Measurements from ENCODE around the gene DRG2.
A peak's percentile ranks its signal among the peaks of the same experiment; 100 is the strongest.

DRG2 gene

DNA sequence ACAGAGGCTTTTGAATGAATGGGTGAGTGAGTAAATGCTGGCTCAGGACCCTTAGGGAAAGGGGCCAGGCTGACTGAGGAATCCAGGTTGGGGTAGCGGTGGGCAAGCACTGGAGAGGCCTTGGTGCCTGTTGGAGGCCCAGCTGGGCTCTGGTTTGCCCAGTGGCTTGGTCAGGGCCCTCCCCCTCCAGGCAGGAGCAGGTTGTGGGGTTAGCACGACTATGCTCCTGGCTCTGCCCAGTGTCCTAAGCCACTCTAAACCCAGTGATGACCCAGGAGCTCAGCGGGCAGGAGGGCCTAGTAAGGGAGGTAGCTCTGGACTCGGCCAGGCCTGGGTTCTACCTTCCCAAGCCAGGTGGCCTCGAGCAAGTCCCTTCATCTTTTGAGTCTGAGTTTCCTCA lies 28.3 kb downstream of the DRG2 start:
- DNase-seq (ENCODE audit: low spot score) = no peak

DNA sequence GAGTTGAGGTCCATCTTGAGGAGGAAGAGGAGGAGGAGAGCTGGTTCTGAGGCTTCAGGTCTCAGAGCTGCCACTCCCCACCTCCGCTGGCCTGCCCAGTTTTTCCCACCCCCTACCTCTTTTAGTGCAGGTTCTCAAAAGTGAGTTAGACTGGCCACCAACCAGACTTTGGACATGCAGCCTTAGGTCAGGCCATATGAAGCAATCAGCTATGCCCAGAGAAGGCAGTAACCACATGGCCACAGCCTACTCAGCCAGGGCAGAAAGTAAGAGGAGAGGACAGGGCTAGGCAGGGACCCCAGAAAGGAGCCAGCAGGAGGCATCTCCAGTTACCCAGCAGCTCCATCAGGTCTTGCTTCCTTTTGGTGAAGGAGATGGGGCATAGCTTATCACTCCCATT lies 29.8 kb downstream of the DRG2 start:
- DNase-seq (ENCODE audit: low spot score) = no peak

DNA sequence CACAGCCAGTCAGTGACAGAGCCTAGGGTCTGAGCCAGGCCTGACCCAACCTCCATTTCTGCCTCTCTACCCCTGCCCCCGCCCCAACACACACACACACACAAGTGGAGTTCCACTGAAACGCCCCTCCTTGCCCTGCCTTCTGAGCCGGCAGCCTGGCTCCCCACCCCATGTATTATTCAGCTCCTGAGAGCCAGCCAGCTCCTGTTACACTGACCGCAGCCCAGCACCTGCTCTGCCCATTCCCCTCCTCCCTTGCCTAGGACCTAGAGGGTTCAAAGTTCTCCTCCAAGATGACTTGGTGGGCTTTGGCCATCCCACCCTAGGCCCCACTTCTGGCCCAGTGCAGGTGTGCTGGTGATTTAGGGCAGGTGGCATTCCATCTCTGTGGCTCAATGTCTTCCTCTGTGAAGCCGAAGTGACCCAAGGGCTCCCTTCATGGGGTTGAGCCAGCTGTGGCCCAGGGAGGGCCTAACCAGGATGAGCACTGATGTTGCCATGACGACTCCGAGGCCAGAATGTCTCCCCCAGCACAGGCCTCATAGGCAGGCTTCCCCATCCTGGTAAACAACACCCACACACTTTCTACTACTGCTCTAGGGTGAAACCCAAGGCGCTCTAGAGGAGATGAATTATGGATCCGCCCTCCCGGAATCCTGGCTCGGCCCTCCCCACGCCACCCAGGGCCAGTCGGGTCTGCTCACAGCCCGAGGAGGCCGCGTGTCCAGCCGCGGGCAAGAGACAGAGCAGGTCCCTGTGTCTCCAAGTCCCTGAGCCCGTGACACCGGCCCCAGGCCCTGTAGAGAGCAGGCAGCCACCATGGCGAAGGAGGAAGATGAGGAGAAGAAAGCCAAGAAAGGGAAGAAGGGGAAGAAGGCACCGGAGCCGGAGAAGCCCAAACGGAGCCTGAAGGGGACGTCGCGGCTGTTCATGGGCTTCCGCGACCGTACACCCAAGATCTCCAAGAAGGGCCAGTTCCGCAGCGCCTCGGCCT lies 30.5 kb downstream of the DRG2 start:
- DNase-seq (ENCODE audit: low spot score) = peak; percentile 33

DNA sequence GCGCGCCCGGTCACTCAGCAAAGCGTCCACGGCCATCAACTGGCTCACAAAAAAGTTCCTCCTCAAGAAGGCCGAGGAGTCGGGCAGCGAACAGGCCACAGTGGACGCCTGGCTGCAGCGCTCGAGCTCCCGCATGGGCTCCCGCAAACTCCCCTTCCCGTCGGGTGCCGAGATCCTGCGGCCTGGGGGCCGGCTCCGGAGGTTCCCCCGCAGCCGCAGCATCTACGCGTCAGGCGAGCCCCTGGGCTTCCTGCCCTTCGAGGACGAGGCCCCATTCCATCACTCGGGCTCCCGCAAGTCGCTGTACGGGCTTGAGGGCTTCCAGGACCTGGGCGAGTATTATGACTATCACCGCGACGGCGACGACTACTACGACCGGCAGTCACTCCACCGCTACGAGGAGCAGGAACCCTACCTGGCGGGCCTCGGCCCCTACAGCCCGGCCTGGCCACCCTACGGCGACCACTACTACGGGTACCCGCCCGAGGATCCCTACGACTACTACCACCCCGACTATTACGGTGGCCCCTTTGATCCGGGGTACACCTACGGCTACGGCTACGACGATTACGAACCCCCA lies 31.5 kb downstream of the DRG2 start:
- no peak for DNase-seq (ENCODE audit: low spot score)

DNA sequence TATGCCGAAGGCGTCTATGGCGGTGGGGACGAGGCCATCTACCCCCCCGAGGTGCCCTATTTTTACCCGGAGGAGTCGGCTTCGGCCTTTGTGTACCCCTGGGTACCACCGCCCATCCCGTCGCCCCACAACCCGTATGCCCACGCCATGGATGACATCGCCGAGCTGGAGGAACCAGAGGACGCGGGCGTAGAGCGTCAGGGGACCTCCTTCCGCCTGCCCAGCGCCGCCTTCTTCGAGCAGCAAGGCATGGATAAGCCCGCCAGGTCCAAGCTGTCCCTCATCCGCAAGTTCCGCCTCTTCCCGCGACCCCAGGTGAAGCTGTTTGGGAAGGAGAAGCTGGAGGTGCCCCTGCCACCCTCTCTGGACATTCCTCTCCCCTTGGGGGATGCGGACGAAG lies 32.2 kb downstream of the DRG2 start:
- DNase-seq (ENCODE audit: low spot score) = no peak

DNA sequence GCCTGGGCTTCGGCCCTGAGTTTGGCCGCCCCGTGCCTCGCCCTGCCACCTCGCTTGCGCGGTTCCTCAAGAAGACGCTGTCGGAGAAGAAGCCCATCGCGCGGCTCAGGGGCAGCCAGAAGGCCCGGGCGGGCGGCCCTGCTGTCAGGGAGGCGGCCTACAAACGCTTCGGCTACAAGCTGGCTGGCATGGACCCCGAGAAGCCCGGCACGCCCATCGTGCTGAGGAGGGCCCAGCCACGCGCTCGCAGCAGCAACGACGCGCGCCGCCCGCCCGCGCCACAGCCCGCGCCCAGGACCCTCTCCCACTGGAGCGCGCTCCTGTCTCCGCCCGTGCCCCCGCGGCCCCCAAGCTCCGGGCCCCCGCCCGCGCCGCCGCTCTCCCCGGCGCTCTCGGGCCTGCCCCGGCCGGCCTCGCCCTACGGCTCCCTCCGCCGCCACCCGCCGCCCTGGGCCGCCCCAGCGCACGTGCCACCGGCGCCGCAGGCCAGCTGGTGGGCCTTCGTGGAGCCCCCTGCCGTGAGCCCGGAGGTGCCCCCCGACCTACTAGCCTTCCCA lies 32.8 kb downstream of the DRG2 start:
- DNase-seq (ENCODE audit: low spot score) = no peak

DNA sequence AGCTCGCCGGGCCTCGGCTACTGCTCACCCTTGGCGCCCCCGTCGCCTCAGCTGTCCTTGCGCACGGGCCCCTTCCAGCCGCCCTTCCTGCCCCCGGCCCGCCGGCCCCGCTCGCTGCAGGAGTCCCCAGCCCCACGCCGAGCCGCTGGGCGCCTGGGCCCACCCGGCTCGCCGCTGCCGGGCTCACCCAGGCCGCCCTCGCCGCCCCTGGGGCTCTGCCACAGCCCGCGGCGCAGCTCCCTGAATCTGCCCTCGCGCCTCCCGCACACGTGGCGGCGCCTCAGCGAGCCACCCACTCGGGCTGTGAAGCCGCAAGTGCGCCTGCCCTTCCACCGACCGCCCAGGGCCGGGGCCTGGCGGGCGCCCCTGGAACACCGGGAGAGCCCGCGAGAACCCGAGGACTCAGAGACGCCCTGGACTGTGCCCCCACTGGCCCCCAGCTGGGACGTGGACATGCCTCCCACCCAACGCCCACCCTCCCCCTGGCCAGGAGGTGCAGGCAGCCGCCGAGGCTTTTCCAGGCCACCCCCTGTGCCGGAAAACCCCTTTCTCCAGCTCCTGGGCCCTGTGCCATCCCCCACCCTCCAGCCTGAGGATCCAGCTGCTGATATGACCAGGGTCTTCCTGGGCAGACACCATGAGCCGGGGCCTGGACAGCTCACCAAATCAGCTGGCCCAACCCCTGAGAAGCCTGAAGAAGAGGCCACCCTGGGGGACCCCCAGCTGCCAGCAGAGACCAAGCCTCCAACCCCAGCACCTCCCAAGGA lies 33.6 kb downstream of the DRG2 start:
- no peak for DNase-seq (ENCODE audit: low spot score)

DNA sequence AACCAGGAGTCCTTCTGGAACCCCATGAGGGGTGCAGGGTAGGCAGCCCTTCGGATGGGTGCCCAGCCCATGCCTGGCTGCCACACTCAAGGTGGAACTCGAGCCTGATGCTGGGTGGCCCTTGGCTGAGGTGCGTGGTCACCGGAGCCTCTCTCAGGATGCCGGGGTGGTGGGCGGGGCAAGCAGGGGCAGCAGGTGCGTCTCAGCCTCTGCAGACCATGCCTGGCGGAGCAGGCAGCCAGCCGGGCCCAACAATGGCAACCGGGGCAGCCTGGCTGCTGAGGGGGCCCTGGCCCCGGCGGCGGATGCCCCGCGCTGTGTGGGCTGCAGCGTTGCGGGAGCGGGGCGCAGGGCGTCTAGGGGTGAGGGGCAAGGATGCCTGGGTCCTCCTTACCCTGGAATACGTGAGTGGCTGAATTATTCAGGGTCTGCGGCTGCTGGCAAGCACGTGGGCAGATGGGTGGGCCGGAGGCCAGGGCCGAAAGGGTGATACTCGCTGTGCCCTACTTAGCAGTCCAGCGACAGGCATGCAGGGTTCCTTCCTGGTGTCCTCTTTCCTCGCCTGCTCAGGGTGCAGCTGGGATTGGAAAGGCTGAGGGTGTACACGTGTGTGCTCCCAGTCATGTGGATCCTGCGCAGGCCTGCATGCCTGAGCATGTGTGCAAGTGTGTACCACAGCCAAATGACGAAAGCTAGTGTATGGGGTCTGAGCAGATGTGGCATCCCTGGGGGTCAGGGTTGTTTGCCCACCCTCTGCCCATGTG lies 35.4 kb downstream of the DRG2 start:
- no peak for DNase-seq (ENCODE audit: low spot score)

DNA sequence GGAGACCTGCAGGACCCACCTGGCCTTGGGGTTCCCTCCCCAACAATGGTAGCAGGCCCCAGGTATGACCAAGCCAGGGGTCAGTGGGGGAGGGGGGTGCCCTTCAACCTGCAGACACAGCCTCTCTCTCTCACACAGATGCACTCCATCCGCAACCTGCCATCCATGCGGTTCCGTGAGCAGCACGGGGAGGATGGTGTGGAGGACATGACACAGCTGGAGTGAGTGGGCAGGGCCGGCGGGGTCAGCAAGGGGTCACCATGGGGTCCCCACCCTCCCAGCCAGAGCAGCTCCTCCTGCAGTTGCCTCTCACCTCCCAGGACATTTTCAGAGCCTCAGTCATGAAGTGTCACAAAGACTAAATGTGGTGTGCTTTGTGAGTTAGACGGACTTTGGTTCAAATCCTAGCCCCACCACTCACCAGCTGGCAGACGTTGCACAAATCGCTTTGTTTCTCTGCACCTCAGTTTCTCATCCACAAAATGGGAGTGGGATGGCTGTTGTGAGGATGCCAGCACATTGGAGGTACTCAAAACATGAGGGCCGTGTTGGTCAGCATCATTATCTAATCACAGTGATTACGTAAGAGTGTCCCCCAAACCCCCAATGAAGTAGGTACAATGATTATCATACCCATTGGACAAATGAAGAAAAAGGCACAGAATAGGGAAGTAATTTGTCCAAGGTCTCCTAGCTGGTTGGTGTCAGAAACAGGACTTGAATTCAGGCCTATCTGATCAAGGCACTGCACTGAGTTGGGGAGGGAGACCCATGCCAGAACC lies 36.8 kb downstream of the DRG2 start:
- no peak for DNase-seq (ENCODE audit: low spot score)

DNA sequence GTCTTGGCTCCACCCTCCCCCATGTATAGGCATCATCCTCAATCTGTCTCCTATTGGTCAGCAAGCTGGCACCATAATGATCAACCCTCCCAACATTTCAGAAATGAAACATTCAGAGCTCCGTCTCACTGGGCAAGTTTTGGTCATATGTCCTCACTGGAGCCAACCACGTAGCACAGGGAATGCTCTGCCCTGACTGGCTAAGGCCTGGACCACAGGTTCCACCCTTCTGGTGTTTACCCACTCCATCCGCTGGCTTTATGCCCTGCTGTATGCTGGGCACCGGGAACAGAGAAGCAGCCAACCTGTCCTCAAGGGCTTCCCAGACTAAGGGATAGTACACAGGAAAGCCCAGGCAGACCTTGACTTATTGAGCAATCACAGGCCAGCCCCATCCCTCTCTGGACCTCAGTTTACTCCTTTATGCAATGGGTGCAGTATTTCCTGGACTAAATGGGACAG lies 41.3 kb downstream of the DRG2 start:
- peak; percentile 63 for DNase-seq (ENCODE audit: low spot score)

DNA sequence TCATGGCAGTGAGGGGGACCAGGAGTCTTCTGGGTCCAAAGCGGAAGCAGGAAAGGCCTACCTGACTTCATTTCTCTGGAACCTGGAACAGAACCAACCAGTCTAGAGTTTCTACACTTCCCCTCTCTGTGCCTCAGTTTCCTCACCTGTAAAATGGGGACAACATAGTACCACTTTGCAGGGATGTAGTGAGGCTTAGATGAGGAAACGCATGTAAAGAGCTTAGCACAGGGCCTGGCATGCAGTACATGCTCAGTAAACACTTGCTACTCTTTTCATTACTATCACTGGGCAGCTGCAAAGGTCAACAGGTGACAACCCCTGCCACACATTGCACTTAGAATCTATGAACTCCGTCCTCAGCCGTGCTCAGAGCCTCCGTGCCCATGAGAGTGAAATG lies 45.0 kb downstream of the DRG2 start:
- DNase-seq (ENCODE audit: low spot score) = no peak

DNA sequence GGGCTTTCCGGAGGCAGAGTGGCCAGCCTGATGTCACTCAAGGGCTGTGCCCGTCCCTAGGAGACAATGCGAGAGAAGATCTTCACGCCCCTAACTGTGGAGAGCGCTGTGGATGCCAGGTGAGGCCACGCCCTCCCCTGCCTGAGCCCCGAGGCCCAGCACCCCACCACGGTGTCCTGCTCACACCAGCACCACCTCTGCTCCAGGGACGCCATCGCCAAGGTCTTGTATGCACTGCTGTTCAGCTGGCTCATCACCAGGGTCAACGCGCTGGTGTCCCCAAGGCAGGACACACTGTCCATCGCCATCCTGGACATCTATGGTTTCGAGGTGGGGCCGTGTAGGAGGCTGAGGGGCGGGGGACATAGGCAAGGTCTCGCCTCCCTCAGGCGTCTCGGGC lies 48.6 kb downstream of the DRG2 start:
- DNase-seq (ENCODE audit: low spot score) = no peak

DNA sequence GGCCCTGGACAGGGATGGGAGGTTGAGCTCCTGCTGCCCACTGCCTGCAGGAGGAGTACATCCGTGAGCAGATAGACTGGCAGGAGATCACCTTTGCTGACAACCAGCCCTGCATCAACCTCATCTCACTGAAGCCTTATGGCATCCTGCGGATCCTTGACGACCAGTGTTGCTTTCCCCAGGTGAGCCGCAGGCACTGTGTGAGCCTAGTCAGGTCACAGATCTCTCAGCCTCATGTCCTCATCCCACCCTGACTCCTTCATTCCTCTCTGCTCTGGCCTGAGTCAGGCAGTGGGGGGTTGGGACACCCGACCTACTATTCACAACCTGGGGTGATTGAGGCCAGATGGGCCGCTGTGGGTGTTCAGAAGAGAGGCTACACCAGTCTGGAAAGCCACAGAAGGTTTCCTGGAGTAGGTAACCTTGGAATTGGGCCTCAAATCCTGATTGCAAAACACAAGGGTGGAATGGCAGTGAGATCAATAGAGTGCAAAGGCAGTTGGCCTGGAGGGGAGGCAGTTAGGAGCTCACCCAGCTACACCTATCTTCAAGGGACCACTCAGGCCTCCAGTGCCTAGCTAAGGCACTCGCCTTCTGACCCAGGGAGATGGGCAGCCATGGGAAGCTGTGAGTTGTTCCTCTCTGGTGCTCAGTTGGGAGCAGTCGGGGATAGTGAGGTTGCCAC lies 50.5 kb downstream of the DRG2 start:
- no peak for DNase-seq (ENCODE audit: low spot score)

DNA sequence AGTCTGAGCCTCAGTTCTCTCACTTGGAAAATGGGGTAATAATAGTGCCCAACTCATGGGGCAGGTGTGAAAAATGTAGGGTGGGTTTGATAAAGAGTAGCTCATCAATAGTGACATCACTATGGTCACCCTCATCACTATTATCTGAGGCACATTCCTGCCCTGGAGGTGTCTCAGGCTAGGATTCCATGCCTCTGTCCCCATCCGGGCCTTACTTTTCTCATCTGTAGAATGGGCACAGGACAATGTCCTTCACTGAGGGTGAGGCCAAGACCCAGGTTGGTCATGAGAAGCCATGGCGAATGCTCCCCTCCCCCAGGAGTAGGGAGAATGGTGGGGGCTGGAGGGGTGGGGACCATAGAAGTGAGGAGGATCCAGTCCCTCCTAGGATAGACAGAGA lies 51.3 kb downstream of the DRG2 start:
- DNase-seq (ENCODE audit: low spot score) = no peak

DNA sequence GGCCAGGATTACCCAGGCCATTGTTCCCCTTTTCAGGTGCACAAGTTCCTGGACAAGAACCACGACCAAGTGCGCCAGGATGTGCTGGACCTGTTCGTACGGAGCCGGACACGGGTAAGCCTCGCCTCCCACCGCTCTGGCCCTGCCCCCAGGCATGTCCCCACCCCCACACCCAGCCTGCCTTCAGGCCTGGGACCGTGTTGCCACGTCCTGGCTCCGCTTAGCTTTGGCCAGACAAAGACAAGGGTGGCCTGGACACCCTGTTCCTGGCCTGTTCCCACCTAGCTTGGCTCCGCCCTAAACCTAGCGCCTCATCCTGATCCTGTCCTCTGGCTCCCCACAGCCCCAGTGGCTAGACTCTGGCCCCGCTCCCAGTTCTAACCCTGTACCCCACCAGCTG lies 51.8 kb downstream of the DRG2 start:
- DNase-seq (ENCODE audit: low spot score) = no peak

DNA sequence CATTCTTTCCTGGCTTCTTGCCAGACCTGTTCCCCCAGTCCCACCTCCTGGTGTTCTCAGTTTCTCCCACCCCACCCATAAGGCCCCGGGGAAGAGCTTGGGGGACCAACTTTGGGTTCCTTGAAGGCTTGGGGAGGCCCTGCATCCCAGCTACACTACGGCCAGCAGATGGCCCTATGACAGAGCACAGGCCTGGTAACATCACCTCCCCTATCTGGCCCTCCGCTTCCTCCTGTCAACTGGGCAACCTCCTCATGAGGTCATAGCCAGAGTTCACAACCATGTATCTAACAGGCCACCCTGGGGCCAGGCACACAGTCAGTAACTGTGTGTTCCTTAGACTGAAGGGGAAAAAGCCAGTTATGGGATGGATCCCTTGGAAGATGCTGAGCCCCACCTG lies 52.2 kb downstream of the DRG2 start:
- DNase-seq (ENCODE audit: low spot score) = peak; percentile 29

DNA sequence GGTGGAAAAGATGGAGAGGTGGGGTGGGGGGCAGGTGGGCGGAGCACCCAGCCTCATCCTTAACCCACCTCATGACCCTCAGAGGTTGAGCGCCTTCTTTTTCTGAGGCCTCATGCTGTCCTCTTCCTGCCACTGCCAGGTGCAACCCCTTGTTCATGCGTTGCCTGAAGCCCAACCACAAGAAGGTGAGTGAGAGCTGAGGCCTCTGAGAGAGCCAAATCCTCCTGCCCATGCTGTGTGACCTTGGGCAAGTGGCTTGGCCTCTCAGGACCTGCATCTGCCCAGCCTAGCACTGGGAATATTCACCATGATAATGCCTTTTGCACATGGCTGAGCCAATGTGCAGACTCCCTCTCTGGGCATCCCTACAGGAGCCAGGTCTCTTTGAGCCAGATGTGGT lies 52.9 kb downstream of the DRG2 start:
- DNase-seq (ENCODE audit: low spot score) = no peak

DNA sequence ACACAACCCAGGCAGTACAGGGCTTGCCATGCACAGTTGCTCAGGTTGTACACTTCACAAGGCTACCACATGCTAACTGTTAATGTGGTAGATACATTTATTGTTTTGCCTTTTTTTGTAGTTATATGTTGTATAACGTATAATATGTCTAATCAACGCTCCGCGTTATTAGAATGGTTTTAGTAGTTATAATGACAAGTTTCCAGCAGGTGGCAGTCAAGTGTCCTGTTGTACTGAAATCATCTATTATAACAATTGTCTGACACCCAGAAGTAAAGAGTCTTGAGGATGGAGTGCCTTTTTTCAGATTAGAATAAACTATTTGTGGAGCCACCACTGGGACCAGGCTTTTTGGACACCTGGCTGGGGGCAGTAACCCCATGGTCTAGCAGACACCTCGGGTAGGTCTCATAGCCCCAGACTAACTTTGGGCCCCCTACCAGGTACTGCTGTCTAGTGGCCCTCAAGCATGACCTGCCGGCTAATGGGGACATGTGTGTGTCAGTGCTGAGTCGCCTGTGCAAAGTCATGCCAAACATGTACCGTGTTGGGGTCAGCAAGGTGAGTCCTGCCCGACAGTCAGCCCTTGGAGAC lies 53.6 kb downstream of the DRG2 start:
- peak; percentile 63 for DNase-seq (ENCODE audit: low spot score)

DNA sequence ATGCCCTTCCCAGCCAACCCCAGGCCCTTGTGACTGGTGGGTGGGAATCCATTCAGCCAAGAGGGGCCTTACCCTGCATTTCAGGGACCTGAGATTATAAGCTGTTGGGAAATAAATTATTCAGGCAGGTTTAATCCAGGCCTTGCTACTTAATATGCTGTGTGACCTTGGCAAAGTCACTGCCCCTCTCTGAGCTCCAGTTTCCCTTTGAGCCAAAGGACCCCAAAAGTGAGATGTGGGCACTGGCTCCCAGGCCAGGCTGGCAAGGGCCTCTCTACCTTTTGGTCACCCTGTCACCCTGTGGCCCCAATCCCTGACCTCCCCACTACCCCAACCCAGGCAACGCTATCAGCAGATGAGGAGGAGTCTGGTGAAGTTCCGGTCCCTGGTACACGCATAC lies 54.7 kb downstream of the DRG2 start:
- DNase-seq (ENCODE audit: low spot score) = no peak

Data from SW480 (cell line).